SK-N-SH (cell line): ENCODE results near the gene KRT72. TPM values are rescaled to one million over a fixed set of nuclear protein-coding genes. Genes with fewer than 3 reads are reported as not detected.

Experiments
- CTCF ChIA-PET: fragments of 300-600, 350-600 bp; formaldehyde crosslinking; extraction: SDS; loops from one replicate; lab custom pipeline; 2021; lab: Yijun Ruan, JAX
- POLR2A ChIA-PET: fragments of 350-600 bp; sonication (Branson Sonifier 250); formaldehyde crosslinking; extraction: SDS; loops from one replicate; lab custom pipeline; 2020; ENCODE audit warnings: antibody characterized with exemption, inconsistent platforms; lab: Yijun Ruan, JAX
- DNase-seq: peaks from one replicate; pipeline ENCODE4 v3.0.0; 2012
- H2AFZ ChIP-seq: fragments of 200-600 bp; sonication (generic); 2 replicates; pipeline ENCODE4 v1.8.1; 2016; ENCODE audit warnings: antibody characterized with exemption, mild to moderate bottlenecking, low read depth
- H3F3A ChIP-seq: fragments of 200-600 bp; sonication (generic); replicated peaks from 2 replicates; pipeline ENCODE3; 2016; ENCODE audit warnings: antibody characterized with exemption, mild to moderate bottlenecking; ENCODE audit not compliant: insufficient read depth
- H3K27ac ChIP-seq, 2 experiments: fragments of 200-500 bp in 1 of 2; fragments of 200-600 bp in 1 of 2; sonication (Bioruptor generic) in 1 of 2; sonication (generic), shearing (Covaris generic) in 1 of 2; 2 replicates each; pipeline versions ENCODE4 v1.5.1 to v1.6.1; 2014 to 2016; ENCODE audit warnings: low read depth in 2 of 2, inconsistent platforms in 1 of 2, low read length in 1 of 2, mild to moderate bottlenecking in 1 of 2, mixed read lengths in 1 of 2
- H3K27me3 ChIP-seq: fragments of 200-600 bp; sonication (generic), shearing (Covaris generic); 2 replicates; pipeline ENCODE4 v1.6.1; 2016; ENCODE audit warnings: mixed run types; ENCODE audit not compliant: insufficient read depth
- H3K36me3 ChIP-seq, 2 experiments: fragments of 200-500 bp in 1 of 2; fragments of 200-600 bp in 1 of 2; sonication (Bioruptor generic) in 1 of 2; sonication (generic) in 1 of 2; replicated peaks in 1 of 2; 2 replicates each; pipeline versions ENCODE3 to v1.5.1; 2014 to 2016; ENCODE audit warnings: low read length in 1 of 2, mild to moderate bottlenecking in 1 of 2; ENCODE audit not compliant: insufficient read depth in 2 of 2, control insufficient read depth in 1 of 2
- H3K4me1 ChIP-seq, 2 experiments: fragments of 200-500 bp in 1 of 2; fragments of 200-600 bp in 1 of 2; sonication (Bioruptor generic) in 1 of 2; sonication (generic), shearing (Covaris generic) in 1 of 2; 2 replicates each; pipeline versions ENCODE4 v1.5.1 to v1.6.1; 2014 to 2016; ENCODE audit warnings: low read depth in 1 of 2, low read length in 1 of 2, mixed run types in 1 of 2; ENCODE audit not compliant: insufficient read depth in 2 of 2, control insufficient read depth in 1 of 2
- H3K4me2 ChIP-seq: fragments of 200-600 bp; sonication (generic), shearing (Covaris generic); 2 replicates; pipeline ENCODE4 v1.6.1; 2017; ENCODE audit warnings: mixed run types
- H3K4me3 ChIP-seq, 2 experiments: fragments of 200-500 bp in 1 of 2; fragments of 200-600 bp in 1 of 2; sonication (Bioruptor generic) in 1 of 2; sonication (generic), shearing (Covaris generic) in 1 of 2; 2 replicates each; pipeline versions ENCODE4 v1.5.1 to v1.8.1; 2014 to 2016; ENCODE audit warnings: low read depth in 2 of 2, inconsistent platforms in 1 of 2, low read length in 1 of 2, mild to moderate bottlenecking in 1 of 2, mixed read lengths in 1 of 2, moderate library complexity in 1 of 2
- H3K79me2 ChIP-seq: fragments of 200-600 bp; sonication (generic); 2 replicates; pipeline ENCODE4 v1.8.1; 2017; ENCODE audit warnings: mild to moderate bottlenecking; ENCODE audit not compliant: insufficient read depth
- H3K9ac ChIP-seq: fragments of 200-600 bp; sonication (generic); 2 replicates; pipeline ENCODE4 v1.6.1; 2017; ENCODE audit warnings: mixed run types
- H3K9me2 ChIP-seq: fragments of 200-600 bp; sonication (generic); 2 replicates; pipeline ENCODE4 v1.6.1; 2017; ENCODE audit warnings: mixed run types
- H3K9me3 ChIP-seq: fragments of 200-600 bp; sonication (generic); 2 replicates; pipeline ENCODE4 v1.6.1; 2017; ENCODE audit warnings: mixed run types, mild to moderate bottlenecking, moderate library complexity
- H4K20me1 ChIP-seq: fragments of 200-600 bp; sonication (generic); 2 replicates; pipeline ENCODE4 v1.6.1; 2017; ENCODE audit warnings: mild to moderate bottlenecking, mixed run types; ENCODE audit not compliant: insufficient read depth
- CHD2 ChIP-seq: fragments of 150-350 bp; IDR thresholded peaks from 2 replicates; pipeline ENCODE4 v1.6.1; 2018; ENCODE audit warnings: low read length; ENCODE audit not compliant: partially characterized antibody
- ELF1 ChIP-seq: IDR thresholded peaks from 2 replicates; pipeline ENCODE4 v1.4.0; 2012
- EP300 ChIP-seq, 2 experiments: IDR thresholded peaks; 2 replicates each; pipeline versions ENCODE4 v1.4.0 to v1.6.1; 2012; ENCODE audit warnings: borderline replicate concordance in 1 of 2, low read depth in 1 of 2, low read length in 1 of 2
- EZH2phosphoT487 ChIP-seq: fragments of 200-600 bp; sonication (generic); IDR thresholded peaks from 2 replicates; pipeline ENCODE4 v1.6.1; 2017; ENCODE audit warnings: low read depth, mixed run types, mild to moderate bottlenecking, antibody characterized with exemption, moderate library complexity, borderline replicate concordance
- FOXJ3 ChIP-seq: sonication (generic); formaldehyde crosslinking; IDR thresholded peaks from 2 replicates; pipeline ENCODE4 v1.5.1; 2020; ENCODE audit warnings: mild to moderate bottlenecking, missing genetic modification reagents
- GABPA ChIP-seq: IDR thresholded peaks from 2 replicates; pipeline ENCODE4 v1.4.0; 2012; ENCODE audit warnings: low read depth, mild to moderate bottlenecking
- IRF3 ChIP-seq: fragments of 150-350 bp; IDR thresholded peaks from 2 replicates; pipeline ENCODE4 v1.6.1; 2016; ENCODE audit warnings: mild to moderate bottlenecking, low read depth, low read length
- JUND ChIP-seq: IDR thresholded peaks from 2 replicates; pipeline ENCODE4 v1.4.0; 2012
- MXI1 ChIP-seq: IDR thresholded peaks from 2 replicates; pipeline ENCODE4 v1.6.1; 2012; ENCODE audit warnings: mild to moderate bottlenecking, low read depth, low read length, improper control_type of control experiment
- NFIC ChIP-seq: IDR thresholded peaks from 2 replicates; pipeline ENCODE4 v1.4.0; 2012; ENCODE audit warnings: borderline replicate concordance
- NRF1 ChIP-seq: IDR thresholded peaks from 2 replicates; pipeline ENCODE4 v1.6.1; 2012; ENCODE audit warnings: low read depth, mild to moderate bottlenecking, low read length
- RAD21 ChIP-seq: IDR thresholded peaks from 2 replicates; pipeline ENCODE4 v1.6.1; 2012; ENCODE audit warnings: mild to moderate bottlenecking, low read length
- RCOR1 ChIP-seq: fragments of 150-350 bp; IDR thresholded peaks from 2 replicates; pipeline ENCODE4 v1.6.1; 2017; ENCODE audit warnings: antibody characterized with exemption, low read length
- REST ChIP-seq: IDR thresholded peaks from 2 replicates; pipeline ENCODE4 v1.6.1; 2012; ENCODE audit warnings: mild to moderate bottlenecking, low read depth, low read length, moderate library complexity
- RXRA ChIP-seq: IDR thresholded peaks from 2 replicates; pipeline ENCODE4 v1.4.0; 2012; ENCODE audit warnings: low read depth, mild to moderate bottlenecking, borderline replicate concordance
- USF2 ChIP-seq: fragments of 150-350 bp; IDR thresholded peaks from 2 replicates; pipeline ENCODE4 v1.6.1; 2017; ENCODE audit warnings: antibody characterized with exemption, low read length, low read depth, borderline replicate concordance
- YY1 ChIP-seq: IDR thresholded peaks from 2 replicates; pipeline ENCODE4 v1.4.0; 2012; ENCODE audit warnings: low read depth, mild to moderate bottlenecking
- WGBS: methylation state at CpG from one replicate; pipeline ENCODE4 v1.1.6; 2017; ENCODE audit warnings: low lambda C conversion rate; 5-methylcytosine and 5-hydroxymethylcytosine counted together
- polyA plus RNA-seq, 3 experiments: library from polyadenylated mRNA; depleted of rRNA; stranded (reverse); fragments of >200 nt; gene quantifications; 2 replicates each; pipeline ENCODE4 v1.2.3, GENCODE V29; 2012

Gene KRT72
- polyA plus RNA-seq, 1 of the 3 experiments (the other 2 are of a cell fraction), result not detected

GRCh38 chr12:52637299-52637698 is 36.0 kb upstream of the KRT72 start:
- no peaks in the 10 kb centered on the region for H4K20me1 ChIP-seq
- H3K4me1 ChIP-seq, result no peaks in the 10 kb centered on the region
- no peak overlapping the region for H3K4me2 ChIP-seq
- 34% methylated on average over 4 of the region's 4 CpGs for WGBS
- POLR2A ChIA-PET, result no interaction called here
- peaks cover 35% of the 10 kb centered on the region for H3K27me3 ChIP-seq
- CTCF ChIA-PET, result no interaction called here
- TF ChIP-seq REST (no peak), EZH2phosphoT487 (no peak), YY1 (no peak), USF2 (no peak), GABPA (no peak), CHD2 (no peak), RXRA (no peak), RCOR1 (no peak), FOXJ3 (CRISPR knock-in tag) (no peak), NFIC (no peak), RAD21 (no peak), NRF1 (no peak), IRF3 (no peak), EP300 (IDR thresholded peaks at IDR 0.05; ENCODE audit: borderline replicate concordance in 1 of 2, low read depth in 1 of 2, low read length in 1 of 2) (no peak), MXI1 (no peak), ELF1 (no peak), JUND (no peak)
- H3F3A ChIP-seq, result no peaks in the 10 kb centered on the region
- no peaks in the 10 kb centered on the region for H3K79me2 ChIP-seq
- H3K9ac ChIP-seq, result no peak overlapping the region
- H3K4me3 ChIP-seq, result no peak overlapping the region
- no peaks in the 10 kb centered on the region for H3K9me3 ChIP-seq
- no peaks in the 10 kb centered on the region for H3K36me3 ChIP-seq
- no peak overlapping the region for H3K27ac ChIP-seq
- no peak overlapping the region for H2AFZ ChIP-seq
- H3K9me2 ChIP-seq, result no peaks in the 10 kb centered on the region
- DNase-seq, result no peak
